RWPE1 (cell line): Measurements from ENCODE around the gene WASHC4.

Source experiments
- CTCF ChIA-PET: fragments of 350-600 bp; sonication (Branson Sonifier 250); formaldehyde crosslinking; extraction: SDS; loops from one replicate; lab custom pipeline; 2021; lab: Yijun Ruan, JAX
- POLR2A ChIA-PET: fragments of 400-600 bp; formaldehyde crosslinking; extraction: SDS; loops from one replicate; lab custom pipeline; 2020; ENCODE audit warnings: antibody characterized with exemption; ENCODE audit not compliant: low non-redundant PET; lab: Yijun Ruan, JAX
- DNase-seq: peaks from one replicate; pipeline ENCODE4 v3.0.0; 2012; ENCODE audit warnings: low spot score
- H3K27ac ChIP-seq: fragments of 450-650 bp; 2 replicates; pipeline ENCODE4 v1.5.1; 2017
- CTCF ChIP-seq: fragments of 450-650 bp; conservative IDR thresholded peaks from 2 replicates; pipeline ENCODE4 v1.5.1; 2017; ENCODE audit warnings: low read depth, mild to moderate bottlenecking

Gene WASHC4

GRCh38 chr12:105110851-105111250, 3.3 kb downstream of the WASHC4 start:
- TF ChIP-seq CTCF, result no peak
- no peak overlapping the region for H3K27ac ChIP-seq
- ChIA-PET POLR2A (no interaction called here), CTCF (no interaction called here)
- no peak for DNase-seq

- ChIA-PET CTCF (no interaction called here), POLR2A (no interaction called here)
- no peak for TF ChIP-seq CTCF
These were observed 5.6 kb downstream of the WASHC4 start for GRCh38 chr12:105113094-105113493.

GRCh38 chr12:105116969-105117368, 9.4 kb downstream of the WASHC4 start:
- POLR2A ChIA-PET, result no interaction called here
- no peak for DNase-seq
- CTCF ChIA-PET, result no interaction called here
- no peak overlapping the region for H3K27ac ChIP-seq
- no peak for TF ChIP-seq CTCF

More at GRCh38 chr12:105113094-105113493, 5.6 kb downstream of the WASHC4 start:
- DNase-seq, result no peak
- no peak overlapping the region for H3K27ac ChIP-seq

GRCh38 chr12:105120551-105120950, 13.0 kb downstream of the WASHC4 start:
- POLR2A ChIA-PET, result no interaction called here
- DNase-seq, result no peak
- no peak overlapping the region for H3K27ac ChIP-seq
- CTCF ChIA-PET, result no interaction called here
- TF ChIP-seq CTCF, result no peak

GRCh38 chr12:105138248-105138647, 30.7 kb downstream of the WASHC4 start:
- POLR2A ChIA-PET, result no interaction called here
- DNase-seq, result no peak
- CTCF ChIA-PET, result no interaction called here
- TF ChIP-seq CTCF, result no peak
- no peak overlapping the region for H3K27ac ChIP-seq

- DNase-seq, result no peak
- POLR2A ChIA-PET, result no interaction called here
- no peak for TF ChIP-seq CTCF
- H3K27ac ChIP-seq, result no peak overlapping the region
- CTCF ChIA-PET, result no interaction called here
These were observed 33.9 kb downstream of the WASHC4 start for GRCh38 chr12:105141320-105141922.
